HEK293T (cell line): ENCODE results near the gene DES.

Source experiments
- BHLHE40 ChIP-seq: fragments of 450-650 bp; IDR thresholded peaks from 2 replicates; pipeline ENCODE4 v1.6.1; 2016; ENCODE audit warnings: mild to moderate bottlenecking, moderate library complexity, borderline replicate concordance
- CTBP1 ChIP-seq: fragments of 450-650 bp; IDR thresholded peaks from 2 replicates; pipeline ENCODE4 v1.6.1; 2016; ENCODE audit warnings: borderline replicate concordance
- ELF4 ChIP-seq: fragments of 450-650 bp; IDR thresholded peaks from 2 replicates; pipeline ENCODE4 v1.6.1; 2017; ENCODE audit warnings: antibody characterized with exemption
- FOXK2 ChIP-seq: fragments of 450-650 bp; IDR thresholded peaks from 2 replicates; pipeline ENCODE4 v1.6.1; 2016; ENCODE audit warnings: mild to moderate bottlenecking
- FOXM1 ChIP-seq: fragments of 450-650 bp; IDR thresholded peaks from 2 replicates; pipeline ENCODE4 v1.6.1; 2017; ENCODE audit warnings: mild to moderate bottlenecking, borderline replicate concordance
- HDGF ChIP-seq: fragments of 450-650 bp; IDR thresholded peaks from 2 replicates; pipeline ENCODE4 v1.6.1; 2017; ENCODE audit warnings: antibody characterized with exemption, borderline replicate concordance
- LEF1 ChIP-seq: fragments of 450-650 bp; IDR thresholded peaks from 2 replicates; pipeline ENCODE4 v1.6.1; 2017; ENCODE audit warnings: mild to moderate bottlenecking, borderline replicate concordance
- NFRKB ChIP-seq: fragments of 450-650 bp; IDR thresholded peaks from 2 replicates; pipeline ENCODE4 v1.6.1; 2016; ENCODE audit warnings: mild to moderate bottlenecking, moderate library complexity
- SP1 ChIP-seq: fragments of 450-650 bp; IDR thresholded peaks from 2 replicates; pipeline ENCODE4 v1.6.1; 2017
- SUZ12 ChIP-seq: fragments of 450-650 bp; IDR thresholded peaks from 2 replicates; pipeline ENCODE4 v1.6.1; 2016; ENCODE audit warnings: mild to moderate bottlenecking
- TARDBP ChIP-seq: fragments of 450-650 bp; IDR thresholded peaks from 2 replicates; pipeline ENCODE4 v1.6.1; 2016

DNA sequence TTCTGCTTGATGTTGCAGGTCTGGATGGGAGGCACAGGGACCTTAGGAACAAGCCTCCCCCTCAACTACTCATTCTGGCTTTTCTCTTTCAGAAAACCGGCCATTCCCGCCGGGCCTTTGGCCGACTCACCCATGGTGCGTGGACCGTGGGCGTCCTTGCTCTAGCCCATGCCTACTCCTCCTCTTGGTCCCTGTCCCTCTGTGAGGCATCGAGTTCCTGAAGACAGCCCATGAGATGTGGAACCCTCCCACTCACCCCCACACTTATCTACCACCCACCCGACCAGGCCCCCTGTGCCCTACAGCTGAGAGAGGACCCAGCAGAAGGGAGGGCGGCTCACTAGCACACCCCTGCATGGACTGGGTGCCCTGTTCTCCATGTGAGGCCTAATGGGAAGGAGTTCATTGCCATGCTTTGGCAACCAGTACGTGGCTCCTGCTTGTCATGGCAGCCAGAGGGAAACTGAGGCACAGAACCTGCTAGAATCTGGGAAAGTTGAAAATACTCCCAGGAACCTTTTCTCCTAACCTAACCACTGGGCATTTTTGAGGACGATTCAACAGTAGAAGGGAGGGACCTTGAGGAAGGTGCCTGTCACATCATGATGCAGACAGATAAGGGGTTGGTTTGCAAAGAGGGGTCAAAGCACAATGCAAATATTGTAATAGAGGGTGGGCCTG, 25.0 kb downstream of the DES start:
- no peak for TF ChIP-seq ELF4
- no peak for TF ChIP-seq SUZ12
- TF ChIP-seq LEF1, result no peak
- TF ChIP-seq HDGF, result no peak
- no peak for TF ChIP-seq FOXM1
- no peak for TF ChIP-seq SP1
- no peak for TF ChIP-seq CTBP1
- TF ChIP-seq TARDBP, result no peak
- no peak for TF ChIP-seq BHLHE40
- TF ChIP-seq FOXK2, result no peak
- no peak for TF ChIP-seq NFRKB
